Measurements from ENCODE around the gene EHMT1.

GRCh38 chr9:137614631-137615386 lies 4.0 kb upstream of the EHMT1 start:
- TF ChIP-seq, protein P1, sequence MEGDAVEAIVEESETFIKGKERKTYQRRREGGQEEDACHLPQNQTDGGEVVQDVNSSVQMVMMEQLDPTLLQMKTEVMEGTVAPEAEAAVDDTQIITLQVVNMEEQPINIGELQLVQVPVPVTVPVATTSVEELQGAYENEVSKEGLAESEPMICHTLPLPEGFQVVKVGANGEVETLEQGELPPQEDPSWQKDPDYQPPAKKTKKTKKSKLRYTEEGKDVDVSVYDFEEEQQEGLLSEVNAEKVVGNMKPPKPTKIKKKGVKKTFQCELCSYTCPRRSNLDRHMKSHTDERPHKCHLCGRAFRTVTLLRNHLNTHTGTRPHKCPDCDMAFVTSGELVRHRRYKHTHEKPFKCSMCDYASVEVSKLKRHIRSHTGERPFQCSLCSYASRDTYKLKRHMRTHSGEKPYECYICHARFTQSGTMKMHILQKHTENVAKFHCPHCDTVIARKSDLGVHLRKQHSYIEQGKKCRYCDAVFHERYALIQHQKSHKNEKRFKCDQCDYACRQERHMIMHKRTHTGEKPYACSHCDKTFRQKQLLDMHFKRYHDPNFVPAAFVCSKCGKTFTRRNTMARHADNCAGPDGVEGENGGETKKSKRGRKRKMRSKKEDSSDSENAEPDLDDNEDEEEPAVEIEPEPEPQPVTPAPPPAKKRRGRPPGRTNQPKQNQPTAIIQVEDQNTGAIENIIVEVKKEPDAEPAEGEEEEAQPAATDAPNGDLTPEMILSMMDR (IDR thresholded peaks at IDR 0.05; ENCODE audit: insufficient read depth, low read length, poor library complexity, severe bottlenecking) = no peak
- TF ChIP-seq EZH2phosphoT487 (conservative IDR thresholded peaks at IDR 0.05; ENCODE audit: low read length) = no peak

Data from SU-DHL-6 (cell line).